Fibroblast of skin of back (primary cell): Measurements from ENCODE around the gene LRRC75A.
A peak's percentile ranks its signal among the peaks of the same experiment; 100 is the strongest.
"Not testable (repeated sequence)": the region's sequence is repeated elsewhere in the genome, so short reads cannot be mapped to it uniquely, and the experiment has no call there.

ENCODE experiments used
- DNase-seq: peaks from one replicate; pipeline ENCODE4 v3.0.0-alpha.2; 2013

LRRC75A gene

GRCh38 chr17:16471295-16471694 lies 20.7 kb downstream of the LRRC75A start:
- DNase-seq: no peak

- no peak for DNase-seq
Measured at GRCh38 chr17:16470265-16470664, 21.7 kb downstream of the LRRC75A start.

GRCh38 chr17:16468428-16468992 lies 23.5 kb downstream of the LRRC75A start:
- DNase-seq: no peak

- DNase-seq: no peak
Measured at GRCh38 chr17:16467886-16468285, 24.1 kb downstream of the LRRC75A start.

- DNase-seq: no peak
Measured at GRCh38 chr17:16467044-16467443, 24.9 kb downstream of the LRRC75A start.

- no peak for DNase-seq
Measured at GRCh38 chr17:16466407-16466806, 25.6 kb downstream of the LRRC75A start.

- DNase-seq: no peak
Measured at GRCh38 chr17:16465861-16466338, 26.1 kb downstream of the LRRC75A start.

GRCh38 chr17:16465052-16465312 lies 27.0 kb downstream of the LRRC75A start:
- no peak for DNase-seq

GRCh38 chr17:16464303-16465051 lies 27.5 kb downstream of the LRRC75A start:
- no peak for DNase-seq

GRCh38 chr17:16463358-16464302 lies 28.4 kb downstream of the LRRC75A start:
- DNase-seq: peak; percentile 63

GRCh38 chr17:16462070-16462864 lies 29.7 kb downstream of the LRRC75A start:
- no peak for DNase-seq

- DNase-seq: no peak
Measured at GRCh38 chr17:16461606-16461866, 30.5 kb downstream of the LRRC75A start.

- DNase-seq: no peak
Measured at GRCh38 chr17:16460796-16461605, 31.0 kb downstream of the LRRC75A start.

GRCh38 chr17:16459855-16460550 lies 32.0 kb downstream of the LRRC75A start:
- no peak for DNase-seq

- DNase-seq: no peak
Measured at GRCh38 chr17:16459271-16459670, 32.7 kb downstream of the LRRC75A start.

- no peak for DNase-seq
Measured at GRCh38 chr17:16456742-16457316, 35.2 kb downstream of the LRRC75A start.

- no peak for DNase-seq
Measured at GRCh38 chr17:16455997-16456741, 35.8 kb downstream of the LRRC75A start.

GRCh38 chr17:16453493-16453851 lies 38.5 kb downstream of the LRRC75A start:
- DNase-seq: no peak

- DNase-seq: not testable (repeated sequence)
Measured at GRCh38 chr17:16452268-16452667, 39.7 kb downstream of the LRRC75A start.

- no peak for DNase-seq
Measured at GRCh38 chr17:16450028-16450427, 42.0 kb downstream of the LRRC75A start.
